Astrocyte of the spinal cord (primary cell): ENCODE data around the gene ADGRB2.
A peak's percentile ranks its signal among the peaks of the same experiment; 100 is the strongest.

Source experiments
- DNase-seq: peaks from one replicate; pipeline ENCODE4 v3.0.0; 2011; ENCODE audit warnings: low read depth, low spot score
- H3K4me3 ChIP-seq: 2 replicates; pipeline ENCODE4 v1.5.1; 2011; ENCODE audit warnings: low read depth, mild to moderate bottlenecking, low read length, moderate library complexity
- CTCF ChIP-seq: IDR thresholded peaks from 2 replicates; pipeline ENCODE4 v1.5.1; 2012; ENCODE audit warnings: low read depth, mild to moderate bottlenecking, low read length, inconsistent platforms
- in situ Hi-C: cut with HindIII; loops from 2 replicates; pipeline ENCODE4 v1.10.0; 2017; ENCODE audit warnings: low sequenced_read_pairs

ADGRB2 gene

GRCh38 chr1:31799196-31799894 lies 35.2 kb upstream of the ADGRB2 start:
- in situ Hi-C loops, result no loop called here
- DNase-seq, result no peak
- no peak for TF ChIP-seq CTCF
- H3K4me3 ChIP-seq, result no peak overlapping the region

- H3K4me3 ChIP-seq, result peak overlapping the region; percentile 54
- TF ChIP-seq CTCF, result no peak
- in situ Hi-C loops, result no loop called here
- DNase-seq, result peak; percentile 80
These were observed 34.5 kb upstream of the ADGRB2 start for GRCh38 chr1:31798433-31799195.

GRCh38 chr1:31798086-31798432 lies 33.9 kb upstream of the ADGRB2 start:
- H3K4me3 ChIP-seq, result peak overlapping the region; percentile 54
- in situ Hi-C loops, result no loop called here
- no peak for DNase-seq
- no peak for TF ChIP-seq CTCF

GRCh38 chr1:31797216-31797615 lies 33.1 kb upstream of the ADGRB2 start:
- no peak for TF ChIP-seq CTCF
- no peak for DNase-seq
- H3K4me3 ChIP-seq, result peak overlapping the region; percentile 54
- in situ Hi-C loops, result no loop called here

- peak overlapping the region; percentile 54 for H3K4me3 ChIP-seq
- no peak for TF ChIP-seq CTCF
- in situ Hi-C loops, result no loop called here
- no peak for DNase-seq
These were observed 32.6 kb upstream of the ADGRB2 start for GRCh38 chr1:31796707-31797106.

- H3K4me3 ChIP-seq, result no peak overlapping the region
- peak; percentile 78 for DNase-seq
- in situ Hi-C loops, result no loop called here
- TF ChIP-seq CTCF, result no peak
These were observed 31.9 kb upstream of the ADGRB2 start for GRCh38 chr1:31795801-31796621.
